NCI-H2029 (cell line): ENCODE data around the gene PDILT.
"Not testable (repeated sequence)": the region's sequence is repeated elsewhere in the genome, so short reads cannot be mapped to it uniquely, and the experiment has no call there.

Experiments
- DNase-seq: peaks from one replicate; lab custom pipeline; 2025; lab: John Stamatoyannopoulos, UW

PDILT gene

GRCh38 chr16:20321671-20322070, 82.9 kb downstream of the PDILT start:
- DNase-seq: no peak

DNA sequence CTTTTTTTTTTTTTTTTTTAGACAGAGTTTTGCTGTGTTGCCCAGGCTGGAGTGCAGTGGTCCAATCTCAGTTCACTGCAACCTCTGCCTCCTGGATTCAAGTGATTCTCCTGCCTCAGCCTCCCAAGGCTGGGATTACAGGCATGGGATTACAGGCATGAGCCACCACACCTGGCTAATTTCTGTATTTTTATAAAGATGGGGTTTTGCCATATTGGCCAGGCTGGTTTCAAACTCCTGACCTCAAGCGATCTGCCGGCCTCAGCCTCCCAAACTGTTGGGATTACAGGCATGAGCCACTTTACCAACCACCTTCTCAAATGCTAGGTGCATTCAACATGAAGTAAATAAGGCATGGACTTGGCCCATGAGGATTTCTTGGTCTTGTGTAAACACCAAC, 83.5 kb downstream of the PDILT start:
- not testable (repeated sequence) for DNase-seq

DNA sequence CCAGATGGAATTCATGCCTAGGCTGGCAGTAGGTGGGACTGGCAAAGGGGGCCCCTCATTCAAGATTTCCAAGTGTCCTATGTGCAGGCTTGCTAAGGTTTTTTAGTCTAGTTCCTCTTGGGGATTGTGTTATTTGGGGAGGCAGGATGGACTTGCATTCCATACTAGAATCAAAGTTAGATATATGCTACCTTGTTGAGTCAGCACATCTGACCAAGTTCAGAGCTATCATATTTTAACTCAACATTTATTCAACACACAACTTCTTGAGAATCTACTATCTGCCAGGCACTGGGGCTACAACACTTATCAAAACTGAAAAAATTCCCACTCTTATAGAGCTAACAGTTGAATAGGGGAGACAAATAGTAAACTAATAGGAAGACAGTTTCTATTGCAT, 83.9 kb downstream of the PDILT start:
- DNase-seq: no peak

- DNase-seq: no peak
These were observed 84.4 kb downstream of the PDILT start for GRCh38 chr16:20320178-20320577.

DNA sequence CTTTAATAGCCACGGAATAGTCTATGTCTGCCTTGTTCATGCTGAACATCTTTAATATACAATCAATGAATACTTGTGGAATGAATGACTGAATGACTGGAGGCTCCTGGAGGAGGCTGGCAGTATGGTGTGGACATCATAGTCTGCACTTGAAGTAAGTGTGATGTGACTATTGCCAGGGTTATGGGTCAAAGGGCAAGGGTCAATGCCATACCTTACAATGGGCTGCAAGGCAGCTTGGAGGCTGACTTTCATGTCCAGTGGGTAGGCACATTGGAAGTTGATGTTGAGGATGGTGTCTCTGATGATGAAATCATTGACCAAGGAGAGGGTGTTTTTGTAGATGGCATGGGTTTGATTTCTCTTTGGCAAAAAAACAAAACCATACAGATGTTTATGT, 85.1 kb downstream of the PDILT start:
- no peak for DNase-seq

GRCh38 chr16:20318437-20318836, 86.1 kb downstream of the PDILT start:
- no peak for DNase-seq

GRCh38 chr16:20318006-20318405, 86.5 kb downstream of the PDILT start:
- no peak for DNase-seq

DNA sequence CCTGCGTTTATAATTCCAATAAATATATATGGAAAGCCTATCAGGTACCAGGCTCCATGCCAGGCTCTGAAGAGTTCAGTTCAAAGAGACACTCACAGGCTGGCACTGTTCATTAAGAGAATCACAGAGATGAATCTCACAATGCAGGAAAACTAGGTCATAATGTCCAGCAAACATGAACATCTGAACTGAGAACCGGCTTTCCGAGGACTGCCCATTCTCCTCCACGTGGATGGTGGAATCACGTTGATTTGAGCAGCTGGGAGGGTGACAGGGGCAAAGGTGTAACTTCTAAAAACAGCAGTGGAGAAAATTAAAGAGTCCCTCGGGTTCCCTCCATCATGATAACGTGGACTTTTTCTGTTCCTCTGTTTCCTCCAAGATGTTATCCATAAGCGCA, 87.4 kb downstream of the PDILT start:
- no peak for DNase-seq

GRCh38 chr16:20316715-20317114, 87.8 kb downstream of the PDILT start:
- no peak for DNase-seq

- DNase-seq: no peak
These were observed 88.8 kb downstream of the PDILT start for GRCh38 chr16:20315764-20316163.

- DNase-seq: no peak
These were observed 90.0 kb downstream of the PDILT start for GRCh38 chr16:20314575-20314974.

DNA sequence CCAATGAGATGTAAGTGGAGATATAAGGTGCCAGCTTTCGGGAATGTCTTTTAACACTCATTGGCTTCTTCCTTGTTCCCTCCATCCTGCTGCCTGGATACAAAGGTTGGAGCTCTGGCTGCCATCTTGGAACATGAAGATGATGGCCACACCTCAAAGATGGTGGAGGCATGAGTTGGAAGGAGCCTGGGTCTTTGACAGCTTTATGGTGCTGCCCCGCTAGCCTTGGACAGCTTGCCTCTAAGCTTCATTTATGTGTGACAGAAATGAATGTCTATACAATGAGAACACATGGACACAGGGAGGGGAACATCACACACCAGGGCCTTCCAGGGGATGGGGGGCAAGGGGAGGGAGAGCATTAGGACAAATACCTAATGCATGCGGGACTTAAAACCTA, 90.8 kb downstream of the PDILT start:
- DNase-seq: no peak

GRCh38 chr16:20312536-20313095, 91.9 kb downstream of the PDILT start:
- DNase-seq: not testable (repeated sequence)

DNA sequence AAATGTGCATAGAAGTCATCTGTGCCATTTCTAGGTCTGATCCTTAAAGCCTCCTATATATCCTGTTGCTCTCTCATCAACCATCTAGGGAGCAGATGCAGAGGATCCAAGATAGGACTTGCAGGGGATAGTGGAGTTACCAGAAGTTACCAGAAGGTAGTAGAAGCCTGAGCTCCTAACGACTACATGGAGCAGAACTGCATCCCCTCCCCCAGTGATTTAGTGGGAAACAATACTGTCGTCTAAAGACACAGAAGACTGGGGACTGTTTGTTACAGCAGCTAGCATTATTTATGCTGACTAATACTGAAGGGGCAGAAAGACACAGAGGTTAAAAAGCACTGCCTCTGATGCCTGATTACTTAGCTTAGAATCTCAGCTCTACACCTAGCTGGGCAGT, 93.0 kb downstream of the PDILT start:
- no peak for DNase-seq

GRCh38 chr16:20310421-20311395, 93.8 kb downstream of the PDILT start:
- no peak for DNase-seq

- DNase-seq: no peak
These were observed 94.8 kb downstream of the PDILT start for GRCh38 chr16:20309786-20310185.
